ENCODE data around the gene RAD51B. TPM values are rescaled to one million over a fixed set of nuclear protein-coding genes. Genes with fewer than 3 reads are reported as not detected.
"Not testable (repeated sequence)": the region's sequence is repeated elsewhere in the genome, so short reads cannot be mapped to it uniquely, and the experiment has no call there.

RAD51B gene
- total and polyA plus RNA-seq, 8 donors, result 1.8 to 30.7 (median 15.3) TPM

DNA sequence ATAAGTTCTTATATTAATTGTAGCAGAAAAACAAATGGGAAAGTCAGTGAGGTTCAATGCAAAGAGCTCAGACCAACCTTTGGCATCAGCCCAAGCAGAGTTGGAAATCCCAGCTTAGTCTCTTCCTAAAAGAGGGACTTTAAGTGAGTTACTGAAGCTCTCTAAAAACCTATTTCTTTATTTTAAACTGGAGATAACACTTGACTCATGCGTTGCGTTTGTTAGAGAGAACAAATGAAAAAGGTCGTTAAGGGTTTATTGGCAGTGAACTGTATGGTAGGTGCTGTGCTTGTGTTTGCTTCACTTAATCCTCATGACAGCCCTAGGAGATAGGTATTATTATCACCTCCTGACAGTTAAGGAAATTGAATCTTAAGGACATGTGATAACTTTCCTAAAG lies 396.5 kb downstream of the RAD51B start:
- Histone ChIP-seq H3K27ac (peak overlapping the region in 1 of 5 donors; percentile 54), H3K9me3 (no peaks in the 10 kb centered on the region), H3K27me3 (no peaks in the 10 kb centered on the region), H3K4me1 (peaks cover 4 to 55% (median 24%) of the 10 kb centered on the region in 4 donors), H3K36me3 (no peaks in the 10 kb centered on the region), H3K4me3 (no peak overlapping the region)
- WGBS, 5 donors, result 19 to 54% (median 29%) methylated on average over 3 of the region's 3 CpGs
- DNase-seq, result no peak
- TF ChIP-seq POLR2A (IDR thresholded peaks at IDR 0.05) (no peak), POLR2AphosphoS5 (IDR thresholded peaks at IDR 0.05) (no peak), EP300 (IDR thresholded peaks at IDR 0.05) (no peak)
- TF ChIP-seq, protein P1, sequence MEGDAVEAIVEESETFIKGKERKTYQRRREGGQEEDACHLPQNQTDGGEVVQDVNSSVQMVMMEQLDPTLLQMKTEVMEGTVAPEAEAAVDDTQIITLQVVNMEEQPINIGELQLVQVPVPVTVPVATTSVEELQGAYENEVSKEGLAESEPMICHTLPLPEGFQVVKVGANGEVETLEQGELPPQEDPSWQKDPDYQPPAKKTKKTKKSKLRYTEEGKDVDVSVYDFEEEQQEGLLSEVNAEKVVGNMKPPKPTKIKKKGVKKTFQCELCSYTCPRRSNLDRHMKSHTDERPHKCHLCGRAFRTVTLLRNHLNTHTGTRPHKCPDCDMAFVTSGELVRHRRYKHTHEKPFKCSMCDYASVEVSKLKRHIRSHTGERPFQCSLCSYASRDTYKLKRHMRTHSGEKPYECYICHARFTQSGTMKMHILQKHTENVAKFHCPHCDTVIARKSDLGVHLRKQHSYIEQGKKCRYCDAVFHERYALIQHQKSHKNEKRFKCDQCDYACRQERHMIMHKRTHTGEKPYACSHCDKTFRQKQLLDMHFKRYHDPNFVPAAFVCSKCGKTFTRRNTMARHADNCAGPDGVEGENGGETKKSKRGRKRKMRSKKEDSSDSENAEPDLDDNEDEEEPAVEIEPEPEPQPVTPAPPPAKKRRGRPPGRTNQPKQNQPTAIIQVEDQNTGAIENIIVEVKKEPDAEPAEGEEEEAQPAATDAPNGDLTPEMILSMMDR (IDR thresholded peaks at IDR 0.05), result no peak
- intact Hi-C loops (cut with DNase I; ENCODE audit: low total_unique reads), result no loop called here

GRCh38 chr14:68216957-68217356 lies 397.4 kb downstream of the RAD51B start:
- WGBS, 5 donors, result 93 to 98% (median 94%) methylated on average over 3 of the region's 3 CpGs
- Histone ChIP-seq H3K36me3 (no peaks in the 10 kb centered on the region), H3K9me3 (no peaks in the 10 kb centered on the region), H3K4me3 (no peak overlapping the region), H3K4me1 (peaks cover 0 to 46% (median 17%) of the 10 kb centered on the region in 4 donors), H3K27me3 (no peaks in the 10 kb centered on the region), H3K27ac (peak overlapping the region in 2 of 5 donors; percentile 41 to 54)
- intact Hi-C loops (cut with DNase I; ENCODE audit: low total_unique reads), result no loop called here
- TF ChIP-seq, protein P1 (IDR thresholded peaks at IDR 0.05), result no peak
- TF ChIP-seq POLR2A (IDR thresholded peaks at IDR 0.05) (no peak), POLR2AphosphoS5 (IDR thresholded peaks at IDR 0.05) (no peak), EP300 (IDR thresholded peaks at IDR 0.05) (no peak)
- no peak for DNase-seq

DNA sequence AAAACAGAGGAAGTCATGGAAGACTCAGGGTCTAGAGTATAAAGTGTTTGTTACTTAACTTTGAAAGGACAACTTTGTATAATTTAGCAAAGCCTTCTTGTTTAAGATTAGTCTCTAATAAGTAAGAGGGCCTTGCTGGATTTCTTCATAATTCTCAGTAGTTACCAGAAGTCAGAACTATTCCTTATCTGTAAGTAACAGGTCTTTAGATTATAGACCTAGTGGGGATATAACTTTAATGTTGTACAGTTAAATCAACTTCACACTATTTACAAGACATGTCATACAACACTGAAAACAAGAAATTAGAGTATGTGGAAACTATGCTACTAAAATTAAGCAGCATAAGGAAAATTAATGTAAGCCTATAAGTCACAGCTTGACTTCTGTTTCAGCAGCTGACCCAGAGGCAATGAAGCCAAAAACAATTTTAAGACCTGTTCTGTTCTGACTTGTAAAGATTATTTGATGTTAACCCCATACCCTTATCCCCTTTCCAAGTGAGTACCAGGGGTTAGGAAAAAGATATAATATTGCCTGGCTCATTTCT lies 398.3 kb downstream of the RAD51B start:
- TF ChIP-seq POLR2A (IDR thresholded peaks at IDR 0.05), result no peak
- TF ChIP-seq, protein P1 (IDR thresholded peaks at IDR 0.05), result no peak
- TF ChIP-seq POLR2AphosphoS5 (IDR thresholded peaks at IDR 0.05), result no peak
- Histone ChIP-seq H3K4me1 (peaks cover 0 to 42% (median 16%) of the 10 kb centered on the region in 4 donors), H3K27me3 (no peaks in the 10 kb centered on the region), H3K4me3 (no peak overlapping the region), H3K27ac (peak overlapping the region in 2 of 5 donors; percentile 41 to 54), H3K36me3 (no peaks in the 10 kb centered on the region), H3K9me3 (no peaks in the 10 kb centered on the region)
- DNase-seq, result no peak
- intact Hi-C loops (cut with DNase I; ENCODE audit: low total_unique reads), result no loop called here

GRCh38 chr14:68219407-68219806 lies 399.8 kb downstream of the RAD51B start:
- H3K4me3 ChIP-seq, result no peak overlapping the region
- TF ChIP-seq POLR2AphosphoS5 (IDR thresholded peaks at IDR 0.05) (no peak), EP300 (IDR thresholded peaks at IDR 0.05) (no peak), POLR2A (IDR thresholded peaks at IDR 0.05) (no peak)
- TF ChIP-seq, protein P1 (IDR thresholded peaks at IDR 0.05), result no peak
- intact Hi-C loops (cut with DNase I; ENCODE audit: low total_unique reads), result no loop called here
- no peak for DNase-seq
- no peaks in the 10 kb centered on the region for H3K9me3 ChIP-seq
- H3K27me3 ChIP-seq, result no peaks in the 10 kb centered on the region
- 93 to 98% (median 97%) methylated on average over 7 of the region's 7 CpGs for whole genome bisulfite sequencing, 5 donors
- no peaks in the 10 kb centered on the region for H3K36me3 ChIP-seq
- H3K27ac ChIP-seq, result no peak overlapping the region
- H3K4me1 ChIP-seq, result peaks cover 0 to 37% (median 15%) of the 10 kb centered on the region in 4 donors

- peaks cover 0 to 30% (median 13%) of the 10 kb centered on the region in 4 donors for H3K4me1 ChIP-seq
- H3K27me3 ChIP-seq; DNase-seq; H3K36me3 ChIP-seq; H3K4me3 ChIP-seq; H3K27ac ChIP-seq; intact Hi-C loops (cut with DNase I; ENCODE audit: low total_unique reads); H3K9me3 ChIP-seq: not testable (repeated sequence)
- 88 to 92% (median 90%) methylated on average over 2 of the region's 2 CpGs for WGBS, 5 donors
These were observed 401.5 kb downstream of the RAD51B start for GRCh38 chr14:68221046-68221445.
